HepG2 (cell line): ENCODE measurements around the gene TXN. TPM values are rescaled to one million over a fixed set of nuclear protein-coding genes. Genes with fewer than 3 reads are reported as not detected.
"Not testable (repeated sequence)": the region's sequence is repeated elsewhere in the genome, so short reads cannot be mapped to it uniquely, and the experiment has no call there.

Experiments
- ATAC-seq: fragments of 200-7000 bp; cut with Tn5 transposase; 3 replicates; pipeline ENCODE4 v1.9.1; 2020; ENCODE audit warnings: mild to moderate bottlenecking, moderate library complexity
- BruUV-seq: library from RNA; stranded (reverse); fragments of 400-500 nt; replicated peaks from 2 replicates; lab custom pipeline; 2021; lab: Mats Ljungman, UMichigan
- CTCF ChIA-PET: fragments of 300-600 bp; formaldehyde crosslinking; extraction: SDS; loops from one replicate; lab custom pipeline; 2021; ENCODE audit warnings: low total read pairs, inconsistent platforms, low intra/inter-chr PET ratio; lab: Yijun Ruan, JAX
- POLR2A ChIA-PET: fragments of 350-600 bp; sonication (Branson Sonifier 250); formaldehyde crosslinking; loops from one replicate; lab custom pipeline; 2020; ENCODE audit warnings: antibody characterized with exemption, inconsistent platforms; lab: Yijun Ruan, JAX
- DNase-seq: peaks from one replicate; pipeline ENCODE4 v3.0.0-alpha.2; 2015; ENCODE audit warnings: low spot score
- FAIRE-seq: peaks from 3 replicates; lab custom pipeline; 2011; peaks lifted over from hg19 to GRCh38; lab: Jason Lieb, UNC
- H2AFZ ChIP-seq: one replicate; pipeline ENCODE4 v1.6.1; 2011; ENCODE audit warnings: low read length, inconsistent platforms
- H3K27ac ChIP-seq: fragments of 300-600 bp; 3 replicates; pipeline ENCODE4 v1.8.0; 2011; ENCODE audit warnings: mixed run types, mild to moderate bottlenecking, mixed read lengths, low read length, inconsistent platforms; ENCODE audit not compliant: insufficient read depth; ENCODE audit errors: extremely low read length
- H3K27me3 ChIP-seq, 2 experiments: fragments of 200-600 bp in 1 of 2; 2 replicates in 1 of 2; 3 replicates in 1 of 2; pipeline versions ENCODE4 v1.6.0 to v1.8.0; 2011; ENCODE audit warnings: low read length in 2 of 2, mild to moderate bottlenecking in 2 of 2, moderate library complexity in 2 of 2, inconsistent platforms in 1 of 2; ENCODE audit not compliant: insufficient read depth in 2 of 2, control insufficient read depth in 1 of 2
- H3K36me3 ChIP-seq, 2 experiments: fragments of 200-600 bp in 1 of 2; replicated peaks in 1 of 2; 2 replicates in 1 of 2; 3 replicates in 1 of 2; pipeline versions ENCODE4 v1.5.1 to v1.8.0; 2011; ENCODE audit warnings: low read length in 2 of 2, inconsistent platforms in 1 of 2; ENCODE audit not compliant: insufficient read depth in 2 of 2, control insufficient read depth in 1 of 2
- H3K4me1 ChIP-seq: 2 replicates; pipeline ENCODE4 v1.5.1; 2012; ENCODE audit warnings: low read length, inconsistent platforms; ENCODE audit not compliant: insufficient read depth
- H3K4me2 ChIP-seq: 2 replicates; pipeline ENCODE4 v1.6.0; 2011; ENCODE audit warnings: low read depth, low read length, inconsistent platforms
- H3K4me3 ChIP-seq, 3 experiments: fragments of 200-600 bp in 1 of 3; sonication (generic), shearing (Covaris generic) in 1 of 3; replicated peaks in 1 of 3; 2 replicates each; pipeline ENCODE4 v1.5.1; 2011 to 2016; ENCODE audit warnings: low read length in 3 of 3, inconsistent platforms in 2 of 3, low read depth in 2 of 3, mild to moderate bottlenecking in 2 of 3, control low read depth in 1 of 3, mixed read lengths in 1 of 3; ENCODE audit not compliant: insufficient read depth in 1 of 3
- H3K79me2 ChIP-seq: one replicate; pipeline ENCODE4 v1.6.1; 2011; ENCODE audit warnings: low read length, inconsistent platforms; ENCODE audit not compliant: insufficient read depth
- H3K9ac ChIP-seq: 2 replicates; pipeline ENCODE4 v1.6.0; 2011; ENCODE audit warnings: mild to moderate bottlenecking, low read depth, low read length, inconsistent platforms; ENCODE audit not compliant: insufficient read depth
- H3K9me3 ChIP-seq: 2 replicates; pipeline ENCODE4 v1.5.1; 2012; ENCODE audit warnings: mild to moderate bottlenecking, low read length
- H4K20me1 ChIP-seq: 2 replicates; pipeline ENCODE4 v1.6.0; 2011; ENCODE audit warnings: inconsistent platforms, mild to moderate bottlenecking, low read length, moderate library complexity; ENCODE audit not compliant: insufficient read depth
- JUNB ChIP-seq: sonication (generic); formaldehyde crosslinking; IDR thresholded peaks from 2 replicates; pipeline ENCODE4 v1.8.0; 2022; ENCODE audit warnings: missing genetic modification reagents, mild to moderate bottlenecking, borderline replicate concordance
- MXI1 ChIP-seq: IDR thresholded peaks from 3 replicates; pipeline ENCODE4 v1.6.1; 2012; ENCODE audit warnings: low read depth, low read length, inconsistent platforms, borderline replicate concordance
- NCOR1 ChIP-seq: fragments of 200-600 bp; sonication (generic); IDR thresholded peaks from 2 replicates; pipeline ENCODE4 v1.7.0; 2017; ENCODE audit warnings: antibody characterized with exemption, low read length, borderline replicate concordance
- NR2F1 ChIP-seq, 2 experiments: fragments of 450-650 bp in 1 of 2; formaldehyde crosslinking in 1 of 2; IDR thresholded peaks; 2 replicates each; pipeline versions ENCODE4 v1.5.0 to v1.6.1; 2016 to 2020; ENCODE audit warnings: mild to moderate bottlenecking in 1 of 2, missing compliant biosample characterization in 1 of 2, missing genetic modification reagents in 1 of 2, moderate library complexity in 1 of 2
- RFX1 ChIP-seq: fragments of 450-650 bp; IDR thresholded peaks from 2 replicates; pipeline ENCODE4 v1.6.1; 2017
- RFX3 ChIP-seq: IDR thresholded peaks from 2 replicates; pipeline ENCODE4 v1.6.1; 2016; ENCODE audit warnings: missing biosample characterization, missing genetic modification reagents
- SOX6 ChIP-seq, 2 experiments: fragments of 450-650 bp in 1 of 2; sonication (generic) in 1 of 2; formaldehyde crosslinking in 1 of 2; IDR thresholded peaks; 2 replicates each; pipeline versions ENCODE4 v1.4.0 to v1.6.1; 2017 to 2020; ENCODE audit warnings: antibody characterized with exemption in 1 of 2, mild to moderate bottlenecking in 1 of 2, missing genetic modification reagents in 1 of 2
- ZMYM2 ChIP-seq: sonication (generic); formaldehyde crosslinking; IDR thresholded peaks from 2 replicates; pipeline ENCODE4 v1.8.0; 2022; ENCODE audit warnings: mild to moderate bottlenecking, missing genetic modification reagents
- ZMYM3 ChIP-seq: sonication (generic); formaldehyde crosslinking; IDR thresholded peaks from 2 replicates; pipeline ENCODE4 v1.5.1; 2020; ENCODE audit warnings: mild to moderate bottlenecking, missing genetic modification reagents
- ZNF460 ChIP-seq: sonication (generic); formaldehyde crosslinking; IDR thresholded peaks from 2 replicates; pipeline ENCODE4 v1.5.1; 2020; ENCODE audit warnings: missing genetic modification reagents, mild to moderate bottlenecking, borderline replicate concordance
- ZNF7 ChIP-seq: IDR thresholded peaks from 2 replicates; pipeline ENCODE4 v1.6.1; 2016; ENCODE audit warnings: missing biosample characterization, missing genetic modification reagents
- WGBS: methylation state at CpG from one replicate; pipeline ENCODE4 v1.1.6; 2017; ENCODE audit warnings: low lambda C conversion rate; 5-methylcytosine and 5-hydroxymethylcytosine counted together
- in situ Hi-C: cut with HindIII; loops from 2 replicates; pipeline ENCODE4 v1.10.0; 2017; ENCODE audit warnings: low pct_unique_long_range_greater_than_20kb; ENCODE audit not compliant: extremely low pct_ligation_motif_present
- intact Hi-C: fragments of 100-400 bp; cut with micrococcal nuclease; formaldehyde crosslinking; loops from one replicate; pipeline ENCODE4 v1.10.0; 2022; ENCODE audit not compliant: unreplicated experiment
- polyA plus RNA-seq, 8 experiments: library from polyadenylated mRNA; depleted of rRNA in 3 of 8; stranded (reverse) in 7 of 8; unstranded in 1 of 8; fragments of >200 nt; fragmentation: Illumina TruSeq in 4 of 8; extraction: Trizol in 4 of 8; gene quantifications; 2 replicates each; pipeline versions ENCODE4 v1.2.1 to v1.2.3, GENCODE V29; 2011 to 2016; ENCODE audit warnings: low read depth in 4 of 8, missing spikeins in 1 of 8, mixed read lengths in 1 of 8; ENCODE audit not compliant: insufficient read depth in 1 of 8
- total RNA-seq, 5 experiments: library from RNA; depleted of rRNA; stranded (reverse); fragments of >200 nt; fragmentation: Illumina TruSeq; extraction: Trizol; gene quantifications; 2 replicates each; pipeline ENCODE4 v1.2.3, GENCODE V29; 2016; ENCODE audit warnings: low read depth in 1 of 5
- TF ChIP-seq, protein P1 (sequence below): sonication (generic); formaldehyde crosslinking; IDR thresholded peaks from 2 replicates; pipeline ENCODE4 v1.5.0; 2020; ENCODE audit warnings: mild to moderate bottlenecking, missing genetic modification reagents

The TXN gene
- total and polyA plus RNA-seq, 2 of the 13 experiments (the other 11 are each of a cell fraction or from before 2014, with no cell fraction given) = 364 to 470 TPM

DNA sequence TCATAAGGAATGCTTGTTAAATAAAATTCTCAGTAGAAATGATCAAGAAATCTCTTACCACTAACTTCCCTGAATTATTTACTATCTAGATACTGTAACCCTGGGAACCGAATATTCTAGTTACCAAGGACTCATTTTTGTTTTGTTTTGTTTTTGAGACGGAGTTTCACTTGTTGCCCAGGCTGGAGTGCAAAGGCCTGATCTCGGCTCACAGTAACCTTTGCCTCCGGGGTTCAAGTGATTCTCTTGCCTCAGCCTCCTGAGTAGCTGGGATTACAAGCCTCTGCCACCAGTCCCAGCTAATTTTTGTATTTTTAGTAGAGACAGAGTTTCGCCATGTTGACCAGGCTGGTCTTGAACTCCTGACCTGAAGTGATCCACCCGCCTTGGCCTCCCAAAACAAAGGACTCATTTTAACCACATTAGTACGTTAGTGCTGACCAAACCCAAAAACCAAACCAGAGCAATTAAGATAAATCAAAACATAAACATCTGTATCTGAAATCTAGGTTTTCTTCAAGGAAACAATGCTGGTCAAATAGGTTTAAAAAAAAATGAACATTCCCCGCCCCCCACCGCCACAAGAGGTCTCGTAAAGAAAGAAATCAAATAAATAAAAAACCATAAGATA, 3.7 kb downstream of the TXN start (continued):
- TF ChIP-seq SOX6 (IDR thresholded peaks at IDR 0.05) = no peak
- TF ChIP-seq SOX6 (CRISPR knock-in tag; IDR thresholded peaks at IDR 0.05) = peak; percentile 12; the same call in 1 of the 2 replicates
- no peak for TF ChIP-seq JUNB (CRISPR knock-in tag)
- peak in 1 of 2 experiments; percentile 39; a peak in 1 of 4 replicates for TF ChIP-seq NR2F1 (CRISPR knock-in tag; IDR thresholded peaks at IDR 0.05)
- TF ChIP-seq, protein P1, sequence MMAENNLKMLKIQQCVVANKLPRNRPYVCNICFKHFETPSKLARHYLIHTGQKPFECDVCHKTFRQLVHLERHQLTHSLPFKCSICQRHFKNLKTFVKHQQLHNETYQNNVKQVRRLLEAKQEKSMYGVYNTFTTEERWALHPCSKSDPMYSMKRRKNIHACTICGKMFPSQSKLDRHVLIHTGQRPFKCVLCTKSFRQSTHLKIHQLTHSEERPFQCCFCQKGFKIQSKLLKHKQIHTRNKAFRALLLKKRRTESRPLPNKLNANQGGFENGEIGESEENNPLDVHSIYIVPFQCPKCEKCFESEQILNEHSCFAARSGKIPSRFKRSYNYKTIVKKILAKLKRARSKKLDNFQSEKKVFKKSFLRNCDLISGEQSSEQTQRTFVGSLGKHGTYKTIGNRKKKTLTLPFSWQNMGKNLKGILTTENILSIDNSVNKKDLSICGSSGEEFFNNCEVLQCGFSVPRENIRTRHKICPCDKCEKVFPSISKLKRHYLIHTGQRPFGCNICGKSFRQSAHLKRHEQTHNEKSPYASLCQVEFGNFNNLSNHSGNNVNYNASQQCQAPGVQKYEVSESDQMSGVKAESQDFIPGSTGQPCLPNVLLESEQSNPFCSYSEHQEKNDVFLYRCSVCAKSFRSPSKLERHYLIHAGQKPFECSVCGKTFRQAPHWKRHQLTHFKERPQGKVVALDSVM = peak; percentile 39; the same call in 1 of the 2 replicates
- TF ChIP-seq ZMYM3 (CRISPR knock-in tag) = 0 out of 2 replicates have a peak, but pooled peaks have one; percentile 17
- TF ChIP-seq RFX1 = peak; percentile 77
- 0 out of 2 replicates have a peak, but pooled peaks have one; percentile 53 for TF ChIP-seq ZMYM2 (CRISPR knock-in tag)
- 0 out of 2 replicates have a peak, but pooled peaks have one; percentile 31 for TF ChIP-seq RFX3
- 0 out of 3 replicates have a peak, but pooled peaks have one; percentile 20 for TF ChIP-seq MXI1
- TF ChIP-seq NCOR1 = peak; percentile 73; the same call in 1 of the 2 replicates
- TF ChIP-seq, all 625 proteins: peak for 17

DNA sequence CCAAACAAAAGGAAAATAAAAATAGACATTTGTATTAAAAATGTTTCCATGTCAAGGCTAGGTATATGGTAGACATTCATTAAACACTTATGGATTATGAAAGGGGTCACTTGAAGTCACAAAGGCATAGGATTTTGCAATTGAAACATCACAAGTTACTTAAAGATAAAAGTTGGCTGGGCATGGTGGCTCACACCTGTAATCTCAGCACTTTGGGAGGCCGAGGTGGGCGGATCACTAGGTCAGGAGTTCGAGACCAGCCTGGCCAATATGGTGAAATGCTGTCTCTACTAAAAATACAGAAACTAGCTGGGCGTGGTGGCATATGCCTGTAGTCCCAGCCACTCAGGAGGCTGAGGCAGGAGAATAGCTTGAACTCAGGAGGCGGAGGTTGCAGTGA, 4.5 kb downstream of the TXN start:
- BruUV-seq, intact Hi-C loops, H3K9ac ChIP-seq, CTCF ChIA-PET, ATAC-seq, H3K9me3 ChIP-seq, DNase-seq, H2AFZ ChIP-seq, FAIRE-seq, in situ Hi-C loops, H3K4me3 ChIP-seq, H3K27me3 ChIP-seq: not testable (repeated sequence)
- peaks cover 10 to 32% of the 10 kb centered on the region in 2 experiments for H3K36me3 ChIP-seq
- TF ChIP-seq ZMYM2 (CRISPR knock-in tag) (peak; percentile 36; the same call in 1 of the 2 replicates), ZNF460 (CRISPR knock-in tag) (peak; percentile 73), ZNF7 (CRISPR knock-in tag) (0 out of 2 replicates have a peak, but pooled peaks have one; percentile 53)
- peak overlapping the region; percentile 90 for H3K27ac ChIP-seq
- H3K4me2 ChIP-seq = peak overlapping the region; percentile 38
- peaks cover 83% of the 10 kb centered on the region for H3K79me2 ChIP-seq
- POLR2A ChIA-PET = interaction anchor here (0.7 to 1.4 kb wide), 4 partner anchors 31 to 75 kb away, joined by 4 to 10 read pairs (median 6); no protein-coding TSS in a partner anchor
- H4K20me1 ChIP-seq = peaks cover 70% of the 10 kb centered on the region
- 89% methylated on average over 5 of the region's 5 CpGs for whole genome bisulfite sequencing
- peaks cover 56% of the 10 kb centered on the region for H3K4me1 ChIP-seq
